SK-N-MC (cell line): ENCODE data around the gene TAF6L.
"Not testable (repeated sequence)": the region's sequence is repeated elsewhere in the genome, so short reads cannot be mapped to it uniquely, and the experiment has no call there.

Source experiments
- DNase-seq: peaks from one replicate; pipeline ENCODE4 v3.0.0-alpha.2; 2011; ENCODE audit warnings: low read depth, low spot score
- H3K27ac ChIP-seq: fragments of 200-600 bp; sonication (generic); 2 replicates; pipeline ENCODE4 v1.5.1; 2016; ENCODE audit warnings: mixed run types
- H3K36me3 ChIP-seq: fragments of 200-600 bp; sonication (generic); 2 replicates; pipeline ENCODE4 v1.6.1; 2017; ENCODE audit warnings: antibody characterized with exemption, low read length, mixed read lengths; ENCODE audit not compliant: insufficient read depth
- H3K4me3 ChIP-seq: fragments of 200-600 bp; sonication (generic); 2 replicates; pipeline ENCODE4 v1.5.1; 2016
- H3K9ac ChIP-seq: fragments of 200-600 bp; sonication (generic); 2 replicates; pipeline ENCODE4 v1.8.0; 2017; ENCODE audit warnings: mixed run types, mixed read lengths; ENCODE audit not compliant: insufficient read length
- H3K9me3 ChIP-seq: fragments of 200-600 bp; sonication (generic); 2 replicates; pipeline ENCODE4 v1.6.1; 2017; ENCODE audit warnings: low read depth, mild to moderate bottlenecking, antibody characterized with exemption, low read length, moderate library complexity, mixed read lengths
- EZH2 ChIP-seq: fragments of 200-600 bp; sonication (generic); IDR thresholded peaks from one replicate; pipeline ENCODE4 v1.6.1; 2017; ENCODE audit warnings: antibody characterized with exemption
- FOXP2 ChIP-seq: optimal IDR thresholded peaks from 2 replicates; pipeline ENCODE3; 2011; ENCODE audit warnings: mild to moderate bottlenecking, moderate library complexity; ENCODE audit not compliant: insufficient read depth; ENCODE audit errors: extremely low read length, control extremely low read depth
- POLR2AphosphoS5 ChIP-seq: IDR thresholded peaks from 2 replicates; pipeline ENCODE4 v1.6.1; 2012; ENCODE audit warnings: mild to moderate bottlenecking, low read depth, low read length, borderline replicate concordance

Gene TAF6L

DNA sequence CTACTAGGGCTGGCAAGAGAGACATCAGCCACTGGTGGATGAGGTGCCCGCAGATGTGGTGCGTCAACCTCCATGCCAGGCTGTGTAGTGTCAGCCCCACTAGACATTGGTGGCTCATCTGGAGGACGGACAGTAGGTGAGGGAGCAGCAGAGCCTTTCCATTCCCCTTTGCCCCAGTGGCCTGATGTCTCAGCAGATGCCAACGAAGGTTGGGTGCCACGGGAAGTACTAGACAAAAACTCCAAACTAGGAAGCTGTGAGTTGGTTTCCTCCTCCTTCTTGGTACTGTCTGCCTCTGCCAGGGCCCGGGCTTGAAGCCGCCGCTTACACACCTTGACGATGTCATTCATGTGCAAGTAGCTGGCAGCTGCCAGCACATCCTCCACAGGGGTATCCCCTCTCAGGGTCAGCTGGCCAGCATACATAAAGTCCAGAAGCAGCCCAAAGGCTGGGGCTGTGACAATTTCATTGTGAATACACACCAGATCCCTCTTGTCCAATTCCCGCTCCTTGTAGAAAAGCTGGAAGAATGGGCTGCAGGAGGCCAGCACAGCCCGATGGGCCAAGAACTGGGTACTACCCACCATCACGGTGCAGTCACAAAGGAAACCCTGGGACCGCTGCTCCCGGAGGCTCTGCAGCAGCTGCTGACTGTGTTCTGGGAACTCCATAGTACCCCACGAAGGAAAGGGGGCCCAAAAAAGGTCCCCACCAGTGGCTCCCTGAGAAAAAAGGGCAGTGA, 18.0 kb upstream of the TAF6L start:
- H3K9me3 ChIP-seq: no peaks in the 10 kb centered on the region
- TF ChIP-seq FOXP2 (no peak), POLR2AphosphoS5 (no peak), EZH2 (no peak)

GRCh38 chr11:62753736-62754603, 17.2 kb upstream of the TAF6L start, which contains the start of gene ZBTB3:
ZBTB3 (minus strand) TSS chr11:62754160; CDS start chr11:62753664, 496 bp downstream.
- DNase-seq: peak; percentile 97
- peak within 1 kb of the TSS; percentile 91 for H3K9ac ChIP-seq
- H3K4me3 ChIP-seq: peak within 1 kb of the TSS; percentile 100
- peaks cover 4% of the 10 kb centered on the region; the same call in 1 of the 2 replicates for H3K36me3 ChIP-seq
- peak; percentile 84 for TF ChIP-seq POLR2AphosphoS5
- TF ChIP-seq EZH2: no peak
- peak; percentile 29 for TF ChIP-seq FOXP2
- H3K9me3 ChIP-seq: no peaks in the 10 kb centered on the region
- H3K27ac ChIP-seq: peak within 1 kb of the TSS; percentile 96

More for the DNA sequence above, 18.0 kb upstream of the TAF6L start:
- peak overlapping the region; percentile 96 for H3K27ac ChIP-seq
- H3K36me3 ChIP-seq: peaks cover 4% of the 10 kb centered on the region; the same call in 1 of the 2 replicates
- H3K9ac ChIP-seq: peak overlapping the region; percentile 91
- H3K4me3 ChIP-seq: peak overlapping the region; percentile 100
- no peak for DNase-seq

- Histone ChIP-seq H3K4me3 (no peak overlapping the region), H3K27ac (no peak overlapping the region), H3K36me3 (peaks cover 4% of the 10 kb centered on the region; the same call in 1 of the 2 replicates), H3K9me3 (no peaks in the 10 kb centered on the region), H3K9ac (no peak overlapping the region)
- DNase-seq: no peak
- TF ChIP-seq FOXP2 (no peak), EZH2 (no peak), POLR2AphosphoS5 (no peak)
Measured at GRCh38 chr11:62755086-62755615, 16.0 kb upstream of the TAF6L start.

DNA sequence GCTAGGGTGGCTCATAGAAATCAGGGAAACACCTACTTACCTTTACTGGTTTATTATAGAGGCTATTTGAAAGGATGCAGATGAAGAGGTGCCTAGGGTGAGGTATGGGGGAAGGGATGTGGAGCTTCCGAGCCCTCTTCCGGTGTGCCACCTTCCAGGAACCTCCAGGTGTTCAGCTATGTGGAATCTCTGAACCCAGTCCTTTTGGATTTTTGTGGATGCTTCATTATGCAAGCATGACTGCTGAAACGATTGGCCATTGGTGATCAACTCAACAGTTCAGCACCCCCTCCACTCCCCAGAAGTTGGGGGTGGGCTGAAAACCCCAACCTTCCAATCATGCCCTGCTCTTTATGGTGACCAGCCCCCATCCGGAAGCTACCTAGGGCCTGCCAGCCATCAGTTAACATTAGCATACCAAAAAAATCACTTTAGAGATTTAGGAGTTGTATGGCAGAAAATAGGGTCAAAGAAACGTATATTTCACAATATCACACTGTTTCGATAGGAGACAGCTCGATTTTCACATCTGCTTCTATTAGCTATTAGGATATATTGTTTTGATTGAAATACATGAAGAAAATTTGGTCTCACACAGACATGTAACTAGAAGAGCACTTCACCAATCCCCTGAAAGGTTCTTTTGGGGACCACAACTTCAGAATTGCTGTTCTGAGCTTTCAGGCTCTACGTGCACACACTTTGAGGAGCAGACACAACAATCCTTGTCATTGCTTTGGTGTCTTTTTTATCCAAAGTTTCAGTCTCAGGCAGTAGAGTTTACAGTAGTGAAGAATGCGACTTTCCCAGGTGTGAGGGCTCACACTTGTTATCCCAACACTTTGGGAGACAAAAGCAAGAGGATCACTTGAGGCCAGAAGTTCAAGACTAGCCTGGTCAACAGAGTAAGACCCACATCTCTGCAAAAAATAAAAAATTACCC, 13.1 kb upstream of the TAF6L start:
- Histone ChIP-seq H3K9ac (no peak overlapping the region), H3K9me3 (no peaks in the 10 kb centered on the region), H3K4me3 (no peak overlapping the region), H3K27ac (no peak overlapping the region), H3K36me3 (peaks cover 5% of the 10 kb centered on the region; the same call in 1 of the 2 replicates)
- TF ChIP-seq FOXP2 (no peak), POLR2AphosphoS5 (no peak), EZH2 (no peak)
- DNase-seq: no peak

GRCh38 chr11:62760867-62761227, 10.3 kb upstream of the TAF6L start:
- not testable (repeated sequence) for H3K9ac ChIP-seq, H3K9me3 ChIP-seq, H3K36me3 ChIP-seq, H3K27ac ChIP-seq, DNase-seq
- peak overlapping the region; percentile 99 for H3K4me3 ChIP-seq

- TF ChIP-seq POLR2AphosphoS5: no peak
- no peak for TF ChIP-seq FOXP2
- TF ChIP-seq EZH2: no peak
- no peaks in the 10 kb centered on the region for H3K9me3 ChIP-seq
- H3K9ac ChIP-seq: peak overlapping the region; percentile 82
- H3K36me3 ChIP-seq: peaks cover 26% of the 10 kb centered on the region; the same call in 1 of the 2 replicates
- H3K27ac ChIP-seq: peak overlapping the region; percentile 87
- H3K4me3 ChIP-seq: peak overlapping the region; percentile 93
- no peak for DNase-seq
Measured at GRCh38 chr11:62770778-62771143, 435 bp upstream of the TAF6L start.

GRCh38 chr11:62774407-62774806, 3.2 kb downstream of the TAF6L start:
- Histone ChIP-seq H3K27ac (no peak overlapping the region), H3K36me3 (peaks cover 41% of the 10 kb centered on the region; the same call in 1 of the 2 replicates), H3K4me3 (no peak overlapping the region), H3K9me3 (no peaks in the 10 kb centered on the region), H3K9ac (no peak overlapping the region)
- no peak for TF ChIP-seq FOXP2
- no peak for TF ChIP-seq POLR2AphosphoS5
- no peak for TF ChIP-seq EZH2
- no peak for DNase-seq
